H1 (cell line): ENCODE results near the gene HPS3. TPM values are rescaled to one million over a fixed set of nuclear protein-coding genes. Genes with fewer than 3 reads are reported as not detected.

Experiments
- CTCF ChIA-PET: fragments of 300-600 bp; sonication (Branson Sonifier 250); formaldehyde crosslinking; loops from one replicate; lab custom pipeline; 2021; ENCODE audit not compliant: partially characterized antibody; lab: Charles Lee
- POLR2A ChIA-PET: fragments of 300-600 bp; sonication (Branson Sonifier 250); formaldehyde crosslinking; loops from one replicate; lab custom pipeline; 2021; ENCODE audit warnings: inconsistent platforms; ENCODE audit not compliant: partially characterized antibody; lab: Charles Lee
- DNase-seq, 2 experiments: peaks; one replicate each; pipeline versions ENCODE4 v3.0.0 to v3.0.0-alpha.2; 2010 to 2022; ENCODE audit warnings: low spot score in 2 of 2, low read depth in 1 of 2, mixed read lengths in 1 of 2
- FAIRE-seq: peaks from 2 replicates; lab custom pipeline; 2011; peaks lifted over from hg19 to GRCh38; lab: Jason Lieb, UNC
- H2AFZ ChIP-seq: 2 replicates; pipeline ENCODE4 v1.8.1; 2012; ENCODE audit warnings: low read length, inconsistent platforms
- H2AK5ac ChIP-seq: 2 replicates; pipeline ENCODE4 v1.6.1; 2013; ENCODE audit warnings: low read depth, low read length
- H2BK120ac ChIP-seq: replicated peaks from 2 replicates; pipeline ENCODE3; 2013; ENCODE audit warnings: low read depth, low read length, inconsistent platforms
- H2BK12ac ChIP-seq: 2 replicates; pipeline ENCODE4 v1.6.1; 2013; ENCODE audit warnings: low read depth, low read length
- H2BK15ac ChIP-seq: 2 replicates; pipeline ENCODE4 v1.6.1; 2013; ENCODE audit warnings: low read length
- H2BK20ac ChIP-seq: 2 replicates; pipeline ENCODE4 v1.6.1; 2013; ENCODE audit warnings: low read length
- H2BK5ac ChIP-seq: 2 replicates; pipeline ENCODE4 v1.6.1; 2013; ENCODE audit warnings: low read depth, low read length
- H3K14ac ChIP-seq: 2 replicates; pipeline ENCODE4 v1.6.1; 2013; ENCODE audit warnings: inconsistent platforms; ENCODE audit not compliant: insufficient read length
- H3K18ac ChIP-seq: 2 replicates; pipeline ENCODE4 v1.6.1; 2013; ENCODE audit warnings: low read length; ENCODE audit errors: extremely low read depth
- H3K23ac ChIP-seq: 2 replicates; pipeline ENCODE4 v1.6.1; 2013; ENCODE audit warnings: inconsistent platforms; ENCODE audit not compliant: insufficient read length
- H3K23me2 ChIP-seq: 2 replicates; pipeline ENCODE4 v1.6.1; 2013; ENCODE audit warnings: low read depth, low read length
- H3K27ac ChIP-seq: 2 replicates; pipeline ENCODE4 v1.6.1; 2011; ENCODE audit warnings: low read depth, low read length, inconsistent platforms
- H3K27me3 ChIP-seq, 4 experiments: replicated peaks in 1 of 4; 1 replicate in 1 of 4; 2 replicates in 3 of 4; pipeline versions ENCODE4 v1.6.1 to v1.8.1; 2011 to 2013; ENCODE audit warnings: low read length in 3 of 4, mild to moderate bottlenecking in 3 of 4, inconsistent platforms in 2 of 4, mixed read lengths in 2 of 4, moderate library complexity in 1 of 4; ENCODE audit not compliant: control insufficient read depth in 3 of 4, insufficient read depth in 3 of 4; ENCODE audit errors: extremely low read depth in 1 of 4
- H3K36me3 ChIP-seq, 4 experiments: 2 replicates each; pipeline versions ENCODE4 v1.6.1 to v1.8.1; 2011 to 2013; ENCODE audit warnings: mild to moderate bottlenecking in 4 of 4, low read length in 3 of 4, moderate library complexity in 2 of 4, control low read depth in 1 of 4, inconsistent platforms in 1 of 4; ENCODE audit not compliant: insufficient read depth in 4 of 4, control insufficient read depth in 2 of 4
- H3K4ac ChIP-seq: replicated peaks from 2 replicates; pipeline ENCODE3; 2013; ENCODE audit warnings: low read length, low read depth, mixed read lengths, inconsistent platforms; ENCODE audit not compliant: insufficient read length
- H3K4me1 ChIP-seq, 4 experiments: replicated peaks in 1 of 4; 1 replicate in 1 of 4; 2 replicates in 3 of 4; pipeline versions ENCODE4 v1.6.1 to v1.8.1; 2011 to 2013; ENCODE audit warnings: low read length in 3 of 4, inconsistent platforms in 2 of 4, mixed read lengths in 1 of 4; ENCODE audit not compliant: insufficient read depth in 4 of 4, control insufficient read depth in 3 of 4
- H3K4me2 ChIP-seq, 2 experiments: 2 replicates each; pipeline versions ENCODE4 v1.6.1 to v1.8.1; 2011 to 2013; ENCODE audit warnings: low read depth in 2 of 2, low read length in 2 of 2, control low read depth in 1 of 2, inconsistent platforms in 1 of 2, mild to moderate bottlenecking in 1 of 2; ENCODE audit not compliant: insufficient read depth in 1 of 2
- H3K4me3 ChIP-seq, 4 experiments: fragments of 200-600, 300-600 bp in 1 of 4; sonication (generic), shearing (Covaris generic), sonication (Bioruptor Twin) in 1 of 4; 2 replicates each; pipeline versions ENCODE4 v1.5.1 to v1.8.1; 2011 to 2016; ENCODE audit warnings: low read length in 4 of 4, low read depth in 3 of 4, control low read depth in 2 of 4, inconsistent platforms in 2 of 4, mild to moderate bottlenecking in 2 of 4, mixed read lengths in 1 of 4, moderate library complexity in 1 of 4; ENCODE audit not compliant: insufficient read depth in 2 of 4; ENCODE audit errors: extremely low read depth in 1 of 4
- H3K56ac ChIP-seq: replicated peaks from 2 replicates; pipeline ENCODE3; 2013; ENCODE audit warnings: low read depth, mild to moderate bottlenecking, mixed read lengths, low read length, inconsistent platforms; ENCODE audit not compliant: insufficient read length
- H3K79me1 ChIP-seq: 2 replicates; pipeline ENCODE4 v1.6.1; 2013; ENCODE audit warnings: low read depth, low read length, control low read depth
- H3K79me2 ChIP-seq, 2 experiments: 2 replicates each; pipeline versions ENCODE4 v1.6.1 to v1.8.1; 2012 to 2013; ENCODE audit warnings: low read length in 2 of 2, mild to moderate bottlenecking in 2 of 2, inconsistent platforms in 1 of 2; ENCODE audit not compliant: insufficient read depth in 2 of 2, control insufficient read depth in 1 of 2
- H3K9ac ChIP-seq, 4 experiments: replicated peaks in 1 of 4; 1 replicate in 1 of 4; 2 replicates in 3 of 4; pipeline versions ENCODE4 v1.6.1 to v1.8.1; 2011 to 2013; ENCODE audit warnings: low read depth in 3 of 4, low read length in 3 of 4, control low read depth in 2 of 4, mild to moderate bottlenecking in 2 of 4, moderate library complexity in 2 of 4, inconsistent platforms in 1 of 4; ENCODE audit errors: extremely low read depth in 1 of 4
- H3K9me3 ChIP-seq, 2 experiments: 2 replicates each; pipeline versions ENCODE4 v1.6.1 to v1.8.1; 2012 to 2013; ENCODE audit warnings: mild to moderate bottlenecking in 2 of 2, moderate library complexity in 2 of 2, control low read depth in 1 of 2, inconsistent platforms in 1 of 2, low read depth in 1 of 2, low read length in 1 of 2, mixed read lengths in 1 of 2; ENCODE audit not compliant: insufficient read depth in 2 of 2
- H4K20me1 ChIP-seq, 2 experiments: replicated peaks in 1 of 2; 2 replicates each; pipeline versions ENCODE3 to v1.8.1; 2011 to 2013; ENCODE audit warnings: inconsistent platforms in 2 of 2, low read length in 2 of 2, mild to moderate bottlenecking in 1 of 2; ENCODE audit not compliant: insufficient read depth in 2 of 2, control insufficient read depth in 1 of 2
- H4K5ac ChIP-seq: 2 replicates; pipeline ENCODE4 v1.6.1; 2013; ENCODE audit warnings: low read length, low read depth, mixed read lengths, inconsistent platforms; ENCODE audit not compliant: insufficient read length
- H4K8ac ChIP-seq: 2 replicates; pipeline ENCODE4 v1.8.0; 2013; ENCODE audit warnings: mild to moderate bottlenecking, moderate library complexity, low read length, inconsistent platforms; ENCODE audit not compliant: insufficient read depth; ENCODE audit errors: extremely low read depth
- H4K91ac ChIP-seq: replicated peaks from 2 replicates; pipeline ENCODE3; 2013; ENCODE audit warnings: low read length, mixed read lengths, inconsistent platforms; ENCODE audit not compliant: insufficient read length
- CBX8 ChIP-seq: fragments of 300-800, 300-1000 bp; sonication (generic); IDR thresholded peaks from 2 replicates; pipeline ENCODE4 v1.7.1; 2016; ENCODE audit warnings: low read depth, low read length, borderline replicate concordance
- CHD2 ChIP-seq: IDR thresholded peaks from 2 replicates; pipeline ENCODE4 v1.6.1; 2012; ENCODE audit warnings: low read length, improper control_type of control experiment
- CTBP2 ChIP-seq: IDR thresholded peaks from 2 replicates; pipeline ENCODE4 v1.7.0; 2011; ENCODE audit warnings: borderline replicate concordance, mild to moderate bottlenecking, moderate library complexity, mixed read lengths, low read length; ENCODE audit not compliant: insufficient read depth, insufficient read length
- HDAC2 ChIP-seq, 2 experiments: fragments of 300-600 bp in 1 of 2; sonication (generic) in 1 of 2; IDR thresholded peaks; 2 replicates each; pipeline ENCODE4 v1.6.1; 2011 to 2012; ENCODE audit warnings: low read depth in 2 of 2, low read length in 2 of 2, mild to moderate bottlenecking in 2 of 2, moderate library complexity in 2 of 2, borderline replicate concordance in 1 of 2, inconsistent platforms in 1 of 2
- HDAC6 ChIP-seq: IDR thresholded peaks from one replicate; pipeline ENCODE4 v1.7.1; 2012; ENCODE audit warnings: low read depth, mild to moderate bottlenecking, inconsistent platforms, low read length, moderate library complexity
- PHF8 ChIP-seq: fragments of 200-600 bp; sonication (generic); conservative IDR thresholded peaks from 2 replicates; pipeline ENCODE4 v1.7.1; 2012; ENCODE audit warnings: low read depth, mild to moderate bottlenecking, inconsistent platforms, low read length, moderate library complexity
- POU5F1 ChIP-seq: IDR thresholded peaks from 2 replicates; pipeline ENCODE4 v1.6.1; 2011; ENCODE audit warnings: low read depth, mild to moderate bottlenecking, low read length, moderate library complexity
- RAD21 ChIP-seq, 2 experiments: IDR thresholded peaks in 1 of 2; conservative IDR thresholded peaks in 1 of 2; 2 replicates each; pipeline ENCODE4 v1.6.1; 2011; ENCODE audit warnings: low read depth in 2 of 2, low read length in 2 of 2, improper control_type of control experiment in 1 of 2, inconsistent platforms in 1 of 2, mild to moderate bottlenecking in 1 of 2, moderate library complexity in 1 of 2
- SIN3A ChIP-seq, 2 experiments: IDR thresholded peaks in 1 of 2; conservative IDR thresholded peaks in 1 of 2; 2 replicates each; pipeline ENCODE4 v1.6.1; 2011 to 2012; ENCODE audit warnings: low read length in 2 of 2, improper control_type of control experiment in 1 of 2, low read depth in 1 of 2, mild to moderate bottlenecking in 1 of 2
- TAF7 ChIP-seq: optimal IDR thresholded peaks from 2 replicates; pipeline ENCODE3; 2011; ENCODE audit warnings: low read depth, mild to moderate bottlenecking, inconsistent platforms, low read length, moderate library complexity, borderline replicate concordance
- WGBS, 2 experiments: shearing (Covaris generic) in 1 of 2; methylation state at CpG; one replicate each; pipeline versions ENCODE4 v1.1.6 to v1.1.7; 2013 to 2015; ENCODE audit warnings: low lambda C conversion rate in 2 of 2, mixed read lengths in 2 of 2, inconsistent platforms in 1 of 2, low coverage in 1 of 2, missing lambda C conversion rate in 1 of 2; ENCODE audit not compliant: insufficient replicate concordance in 2 of 2, insufficient coverage in 1 of 2, insufficient read length in 1 of 2; ENCODE audit errors: extremely low coverage in 1 of 2, missing lambda C conversion rate in 1 of 2; 5-methylcytosine and 5-hydroxymethylcytosine counted together
- polyA plus RNA-seq, 7 experiments: library from polyadenylated mRNA; depleted of rRNA in 3 of 7; stranded (reverse) in 5 of 7; unstranded in 2 of 7; fragments of >200 nt in 5 of 7; fragments of 200-250 nt in 2 of 7; gene quantifications; 1 replicate in 5 of 7; 2 replicates in 1 of 7; 4 replicates in 1 of 7; pipeline versions ENCODE4 v1.2.1 to v1.2.3, GENCODE V29; 2011 to 2013; ENCODE audit warnings: missing spikeins in 2 of 7, mixed read lengths in 2 of 7
- total RNA-seq: library from RNA; stranded (reverse); fragmentation: NEBNext Ultra II Directional; extraction: Animal tissue kit (Norgen Biotek cat#: 25700); gene quantifications from 2 replicates; pipeline ENCODE4 v1.2.1, GENCODE V29; 2021
- TF ChIP-seq, protein P1 (sequence below): IDR thresholded peaks from 2 replicates; pipeline ENCODE4 v1.6.1; 2012; ENCODE audit warnings: inconsistent platforms

HPS3 gene
- total and polyA plus RNA-seq, 2 of the 8 experiments (the other 6 are each of a cell fraction or from before 2014, with no cell fraction given) = 23.7 to 48.7 TPM

DNA sequence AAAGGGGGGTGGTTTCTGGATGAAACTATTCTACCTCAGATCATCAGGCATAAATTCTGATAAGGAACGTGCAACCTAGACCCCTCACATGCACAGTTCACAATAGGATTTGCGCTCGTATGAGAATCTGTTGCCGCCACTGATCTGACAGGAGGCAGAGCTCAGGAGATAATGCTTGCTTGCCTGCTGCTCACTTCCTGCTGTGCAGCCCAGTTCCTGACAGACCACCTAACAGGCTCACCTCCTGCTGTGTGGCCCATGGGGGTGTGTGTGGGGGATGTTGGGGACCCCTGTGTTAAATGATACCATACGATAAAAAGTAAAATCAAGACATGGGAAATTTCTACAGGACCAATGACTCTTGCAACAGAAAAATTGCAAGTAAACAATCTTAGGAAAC is 68.2 kb downstream of the HPS3 start:
- Histone ChIP-seq H3K4me2 (peak overlapping the region; percentile 48 to 70), H3K27me3 (no peaks in the 10 kb centered on the region), H3K79me1 (no peaks in the 10 kb centered on the region), H3K56ac (peak overlapping the region; percentile 88), H2BK15ac (no peak overlapping the region), H2BK12ac (peak overlapping the region; percentile 82; the same call in 1 of the 2 replicates), H3K23me2 (no peaks in the 10 kb centered on the region), H2BK5ac (peak overlapping the region; percentile 98), H3K14ac (no peak overlapping the region), H3K18ac (peak overlapping the region; percentile 15), H3K23ac (no peak overlapping the region), H3K4me1 (peaks cover 8 to 28% (median 16%) of the 10 kb centered on the region in 4 experiments), H4K5ac (peak overlapping the region; percentile 78), H3K4ac (no peak overlapping the region), H3K9me3 (no peaks in the 10 kb centered on the region), H2AFZ (no peak overlapping the region), H4K8ac (no peak overlapping the region), H3K79me2 (no peaks in the 10 kb centered on the region), H2BK20ac (no peak overlapping the region), H3K4me3 (peak overlapping the region in 3 of 4 experiments; percentile 16 to 48 (median 22); a peak in 5 of 8 replicates), H2AK5ac (0 out of 2 replicates have a peak overlapping the region, but pooled peaks have one; percentile 65), H3K9ac (peak overlapping the region in 2 of 4 experiments; percentile 50 to 54; a peak in 2 of 7 replicates), H3K27ac (peak overlapping the region; percentile 87), H4K91ac (peak overlapping the region; percentile 8), H4K20me1 (no peaks in the 10 kb centered on the region), H3K36me3 (no peaks in the 10 kb centered on the region), H2BK120ac (peak overlapping the region; percentile 99)
- FAIRE-seq (peak; percentile 39), DNase-seq (peak; percentile 21 to 66)
- WGBS, 2 experiments = 1% methylated on average over 5 of the region's 5 CpGs; no CpG with 5 or more reads in 1 of the 2 experiments
- ChIA-PET POLR2A (interaction anchor here (0.6 to 1.3 kb wide), 8 partner anchors 11 to 1252 kb away, joined by 3 to 7 read pairs (median 4); no protein-coding TSS in a partner anchor), CTCF (interaction anchor here (0.6 kb wide), 1 partner anchor 272 kb away, joined by 3 read pairs; no protein-coding TSS in a partner anchor)
- TF ChIP-seq, protein P1, sequence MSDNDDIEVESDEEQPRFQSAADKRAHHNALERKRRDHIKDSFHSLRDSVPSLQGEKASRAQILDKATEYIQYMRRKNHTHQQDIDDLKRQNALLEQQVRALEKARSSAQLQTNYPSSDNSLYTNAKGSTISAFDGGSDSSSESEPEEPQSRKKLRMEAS = peak; percentile 62
- TF ChIP-seq HDAC6 (no peak), RAD21 (IDR thresholded peaks at IDR 0.05 in 1 of 2, conservative IDR thresholded peaks at IDR 0.05 in 1 of 2; ENCODE audit: low read depth in 2 of 2, low read length in 2 of 2) (peak in 1 of 2 experiments; percentile 14; a peak in 1 of 4 replicates), CTBP2 (peak; percentile 85), HDAC2 (IDR thresholded peaks at IDR 0.05; ENCODE audit: borderline replicate concordance in 1 of 2, low read depth in 2 of 2, low read length in 2 of 2) (peak; percentile 78 to 89; a peak in 3 of 4 replicates), CHD2 (no peak), TAF7 (peak; percentile 75), SIN3A (conservative IDR thresholded peaks at IDR 0.05 in 1 of 2, IDR thresholded peaks at IDR 0.05 in 1 of 2; ENCODE audit: low read depth in 1 of 2, low read length in 2 of 2) (0 out of 4 replicates have a peak, but pooled peaks have one; percentile 44 to 50), CBX8 (no peak), POU5F1 (no peak), PHF8 (no peak)
